Endothelial cell of umbilical vein (primary cell): ENCODE measurements around the gene MEGF11.

Experiments
- EZH2 ChIP-seq: IDR thresholded peaks from 2 replicates; pipeline ENCODE4 v1.6.1; 2012; ENCODE audit warnings: borderline replicate concordance, low read depth, mild to moderate bottlenecking, moderate library complexity, low read length, inconsistent platforms; ENCODE audit not compliant: severe bottlenecking
- MYC ChIP-seq: IDR thresholded peaks from one replicate; pipeline ENCODE4 v1.6.1; 2011; ENCODE audit warnings: mild to moderate bottlenecking, low read depth, low read length
- POLR2A ChIP-seq: IDR thresholded peaks from 2 replicates; pipeline ENCODE4 v1.6.1; 2012; ENCODE audit warnings: low read depth, mild to moderate bottlenecking, control low read depth, low read length
- POLR2AphosphoS5 ChIP-seq: IDR thresholded peaks from 2 replicates; pipeline ENCODE4 v1.6.1; 2012; ENCODE audit warnings: low read depth, mild to moderate bottlenecking, control low read depth, low read length, moderate library complexity; ENCODE audit not compliant: insufficient read depth
- TF ChIP-seq, protein P1 (sequence below), 2 donors: IDR thresholded peaks; 1 replicate in 1 of 2; 2 replicates in 1 of 2; pipeline ENCODE4 v1.5.1; 2011; ENCODE audit warnings: low read length in 2 of 2, mild to moderate bottlenecking in 2 of 2, moderate library complexity in 2 of 2, control low read depth in 1 of 2, inconsistent platforms in 1 of 2, low read depth in 1 of 2; ENCODE audit not compliant: insufficient read depth in 1 of 2; ENCODE audit errors: extremely low read depth in 1 of 2
- TF ChIP-seq, protein P2 (sequence below): IDR thresholded peaks from 2 replicates; pipeline ENCODE4 v1.6.1; 2011; ENCODE audit not compliant: insufficient read depth, insufficient read length

- TF ChIP-seq, protein P1, sequence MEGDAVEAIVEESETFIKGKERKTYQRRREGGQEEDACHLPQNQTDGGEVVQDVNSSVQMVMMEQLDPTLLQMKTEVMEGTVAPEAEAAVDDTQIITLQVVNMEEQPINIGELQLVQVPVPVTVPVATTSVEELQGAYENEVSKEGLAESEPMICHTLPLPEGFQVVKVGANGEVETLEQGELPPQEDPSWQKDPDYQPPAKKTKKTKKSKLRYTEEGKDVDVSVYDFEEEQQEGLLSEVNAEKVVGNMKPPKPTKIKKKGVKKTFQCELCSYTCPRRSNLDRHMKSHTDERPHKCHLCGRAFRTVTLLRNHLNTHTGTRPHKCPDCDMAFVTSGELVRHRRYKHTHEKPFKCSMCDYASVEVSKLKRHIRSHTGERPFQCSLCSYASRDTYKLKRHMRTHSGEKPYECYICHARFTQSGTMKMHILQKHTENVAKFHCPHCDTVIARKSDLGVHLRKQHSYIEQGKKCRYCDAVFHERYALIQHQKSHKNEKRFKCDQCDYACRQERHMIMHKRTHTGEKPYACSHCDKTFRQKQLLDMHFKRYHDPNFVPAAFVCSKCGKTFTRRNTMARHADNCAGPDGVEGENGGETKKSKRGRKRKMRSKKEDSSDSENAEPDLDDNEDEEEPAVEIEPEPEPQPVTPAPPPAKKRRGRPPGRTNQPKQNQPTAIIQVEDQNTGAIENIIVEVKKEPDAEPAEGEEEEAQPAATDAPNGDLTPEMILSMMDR (IDR thresholded peaks at IDR 0.05; ENCODE audit: extremely low read depth in 1 of 2, insufficient read depth in 1 of 2, low read depth in 1 of 2, low read length in 2 of 2): no peak
- TF ChIP-seq MYC: no peak
- no peak for TF ChIP-seq POLR2A
- no peak for TF ChIP-seq EZH2
- TF ChIP-seq, protein P2, sequence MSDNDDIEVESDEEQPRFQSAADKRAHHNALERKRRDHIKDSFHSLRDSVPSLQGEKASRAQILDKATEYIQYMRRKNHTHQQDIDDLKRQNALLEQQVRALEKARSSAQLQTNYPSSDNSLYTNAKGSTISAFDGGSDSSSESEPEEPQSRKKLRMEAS: no peak
- no peak for TF ChIP-seq POLR2AphosphoS5
Measured at GRCh38 chr15:66288093-66288492, 34.5 kb upstream of the MEGF11 start.
